Keratinocyte (primary cell): ENCODE results near the gene RFX3.

Source experiments
- EZH2 ChIP-seq: IDR thresholded peaks from one replicate; pipeline ENCODE4 v1.6.1; 2012; ENCODE audit warnings: inconsistent platforms, mild to moderate bottlenecking, low read length, moderate library complexity
- TF ChIP-seq, protein P1 (sequence below), 3 experiments: IDR thresholded peaks in 1 of 3; conservative IDR thresholded peaks in 1 of 3; optimal IDR thresholded peaks in 1 of 3; 2 replicates in 2 of 3; 3 replicates in 1 of 3; pipeline versions ENCODE3 to v1.5.1; 2011; ENCODE audit warnings: low read length in 3 of 3, mild to moderate bottlenecking in 3 of 3, moderate library complexity in 2 of 3, control low read depth in 1 of 3, inconsistent platforms in 1 of 3; ENCODE audit not compliant: insufficient read depth in 2 of 3; ENCODE audit errors: extremely low read depth in 1 of 3

DNA sequence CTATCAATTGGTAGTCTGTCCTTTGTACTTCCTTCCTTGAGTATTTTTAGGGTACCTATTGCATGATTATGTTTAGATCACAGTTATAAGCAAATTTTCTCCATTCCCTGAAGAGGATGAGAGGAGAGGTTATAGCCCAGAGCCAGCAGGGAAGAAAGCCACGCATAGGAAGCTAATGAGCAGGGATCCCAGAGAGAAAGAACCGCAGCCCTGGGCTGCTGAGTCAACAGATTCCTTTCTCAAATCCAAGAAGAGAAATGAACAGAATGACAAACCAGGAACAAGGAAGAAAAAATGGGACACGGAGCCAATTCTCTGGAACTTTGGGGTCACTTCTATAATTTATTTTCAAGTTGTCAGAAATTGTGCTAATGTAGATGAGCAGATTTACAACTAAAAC lies 284.5 kb downstream of the RFX3 start:
- TF ChIP-seq, protein P1, sequence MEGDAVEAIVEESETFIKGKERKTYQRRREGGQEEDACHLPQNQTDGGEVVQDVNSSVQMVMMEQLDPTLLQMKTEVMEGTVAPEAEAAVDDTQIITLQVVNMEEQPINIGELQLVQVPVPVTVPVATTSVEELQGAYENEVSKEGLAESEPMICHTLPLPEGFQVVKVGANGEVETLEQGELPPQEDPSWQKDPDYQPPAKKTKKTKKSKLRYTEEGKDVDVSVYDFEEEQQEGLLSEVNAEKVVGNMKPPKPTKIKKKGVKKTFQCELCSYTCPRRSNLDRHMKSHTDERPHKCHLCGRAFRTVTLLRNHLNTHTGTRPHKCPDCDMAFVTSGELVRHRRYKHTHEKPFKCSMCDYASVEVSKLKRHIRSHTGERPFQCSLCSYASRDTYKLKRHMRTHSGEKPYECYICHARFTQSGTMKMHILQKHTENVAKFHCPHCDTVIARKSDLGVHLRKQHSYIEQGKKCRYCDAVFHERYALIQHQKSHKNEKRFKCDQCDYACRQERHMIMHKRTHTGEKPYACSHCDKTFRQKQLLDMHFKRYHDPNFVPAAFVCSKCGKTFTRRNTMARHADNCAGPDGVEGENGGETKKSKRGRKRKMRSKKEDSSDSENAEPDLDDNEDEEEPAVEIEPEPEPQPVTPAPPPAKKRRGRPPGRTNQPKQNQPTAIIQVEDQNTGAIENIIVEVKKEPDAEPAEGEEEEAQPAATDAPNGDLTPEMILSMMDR (optimal IDR thresholded peaks at IDR 0.05 in 1 of 3, IDR thresholded peaks at IDR 0.05 in 1 of 3, conservative IDR thresholded peaks at IDR 0.05 in 1 of 3; ENCODE audit: extremely low read depth in 1 of 3, insufficient read depth in 2 of 3, low read length in 3 of 3) = no peak
- no peak for TF ChIP-seq EZH2
